Fibroblast of the aortic adventitia (primary cell): ENCODE data around the gene GALNT15. TPM values are rescaled to one million over a fixed set of nuclear protein-coding genes. Genes with fewer than 3 reads are reported as not detected.

Experiments
- DNase-seq: peaks from one replicate; pipeline ENCODE4 v3.0.0-alpha.2; 2010; ENCODE audit warnings: low read depth
- H3K4me3 ChIP-seq: 2 replicates; pipeline ENCODE4 v1.5.1; 2011; ENCODE audit warnings: low read depth, mild to moderate bottlenecking, control low read depth, low read length, moderate library complexity
- CTCF ChIP-seq: IDR thresholded peaks from 2 replicates; pipeline ENCODE4 v1.5.1; 2011; ENCODE audit warnings: mild to moderate bottlenecking, low read length, control low read depth, inconsistent platforms; ENCODE audit not compliant: insufficient read depth
- total RNA-seq: library from RNA; depleted of rRNA; stranded (reverse); fragments of >200 nt; gene quantifications from 2 replicates; pipeline ENCODE4 v1.2.3, GENCODE V29; 2012; ENCODE audit warnings: low replicate concordance

GALNT15 gene
- total RNA-seq, 1 donor: 10.9 TPM

- TF ChIP-seq CTCF: no peak
- H3K4me3 ChIP-seq: no peak overlapping the region
- DNase-seq: peak; percentile 99
These were observed 25.7 kb upstream of the GALNT15 start for GRCh38 chr3:16148783-16149182.

GRCh38 chr3:16150285-16150684 is 24.2 kb upstream of the GALNT15 start:
- TF ChIP-seq CTCF: peak; percentile 2
- DNase-seq: no peak
- no peak overlapping the region for H3K4me3 ChIP-seq

- TF ChIP-seq CTCF: no peak
- DNase-seq: peak; percentile 94
- H3K4me3 ChIP-seq: no peak overlapping the region
These were observed 23.4 kb upstream of the GALNT15 start for GRCh38 chr3:16151109-16151508.

- no peak for DNase-seq
- no peak for TF ChIP-seq CTCF
- H3K4me3 ChIP-seq: no peak overlapping the region
These were observed 6.3 kb upstream of the GALNT15 start for GRCh38 chr3:16168211-16168610.

- no peak for DNase-seq
- H3K4me3 ChIP-seq: no peak overlapping the region
- TF ChIP-seq CTCF: no peak
These were observed 3.5 kb upstream of the GALNT15 start for GRCh38 chr3:16171009-16171408.

GRCh38 chr3:16171825-16172224 is 2.7 kb upstream of the GALNT15 start:
- no peak for TF ChIP-seq CTCF
- DNase-seq: no peak
- H3K4me3 ChIP-seq: no peak overlapping the region

- H3K4me3 ChIP-seq: no peak overlapping the region
- TF ChIP-seq CTCF: no peak
- DNase-seq: no peak
These were observed 1.0 kb upstream of the GALNT15 start for GRCh38 chr3:16173283-16174025.
